ENCODE data around the gene PRDM16.

- TF ChIP-seq, protein P1, sequence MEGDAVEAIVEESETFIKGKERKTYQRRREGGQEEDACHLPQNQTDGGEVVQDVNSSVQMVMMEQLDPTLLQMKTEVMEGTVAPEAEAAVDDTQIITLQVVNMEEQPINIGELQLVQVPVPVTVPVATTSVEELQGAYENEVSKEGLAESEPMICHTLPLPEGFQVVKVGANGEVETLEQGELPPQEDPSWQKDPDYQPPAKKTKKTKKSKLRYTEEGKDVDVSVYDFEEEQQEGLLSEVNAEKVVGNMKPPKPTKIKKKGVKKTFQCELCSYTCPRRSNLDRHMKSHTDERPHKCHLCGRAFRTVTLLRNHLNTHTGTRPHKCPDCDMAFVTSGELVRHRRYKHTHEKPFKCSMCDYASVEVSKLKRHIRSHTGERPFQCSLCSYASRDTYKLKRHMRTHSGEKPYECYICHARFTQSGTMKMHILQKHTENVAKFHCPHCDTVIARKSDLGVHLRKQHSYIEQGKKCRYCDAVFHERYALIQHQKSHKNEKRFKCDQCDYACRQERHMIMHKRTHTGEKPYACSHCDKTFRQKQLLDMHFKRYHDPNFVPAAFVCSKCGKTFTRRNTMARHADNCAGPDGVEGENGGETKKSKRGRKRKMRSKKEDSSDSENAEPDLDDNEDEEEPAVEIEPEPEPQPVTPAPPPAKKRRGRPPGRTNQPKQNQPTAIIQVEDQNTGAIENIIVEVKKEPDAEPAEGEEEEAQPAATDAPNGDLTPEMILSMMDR (IDR thresholded peaks at IDR 0.05): no peak
- TF ChIP-seq EP300 (IDR thresholded peaks at IDR 0.05) (no peak), POLR2AphosphoS5 (IDR thresholded peaks at IDR 0.05) (no peak)
Observed at GRCh38 chr1:3277623-3278022, 208.6 kb downstream of the PRDM16 start.
